Aorta (tissue), 5 donors: ENCODE measurements around the gene KANSL3. TPM values are rescaled to one million over a fixed set of nuclear protein-coding genes. Genes with fewer than 3 reads are reported as not detected.

ENCODE experiments used
- ATAC-seq: fragments of 200-7000 bp; cut with Tn5 transposase; one replicate; pipeline ENCODE4 v1.9.1; 2022; ENCODE audit warnings: moderate library complexity; ENCODE audit not compliant: low FRiP score
- DNase-seq, 2 donors: peaks; one replicate each; pipeline ENCODE4 v3.0.0-alpha.2; 2020
- H3K27ac ChIP-seq, 2 donors: one replicate each; pipeline ENCODE4 v1.5.1; 2013; ENCODE audit warnings: low read length in 2 of 2, mild to moderate bottlenecking in 2 of 2, moderate library complexity in 2 of 2, control low read depth in 1 of 2, inconsistent platforms in 1 of 2, low read depth in 1 of 2
- H3K27me3 ChIP-seq, 2 donors: one replicate each; pipeline ENCODE4 v1.6.1; 2013; ENCODE audit warnings: control low read depth in 1 of 2, low read length in 1 of 2, mild to moderate bottlenecking in 1 of 2, moderate library complexity in 1 of 2; ENCODE audit not compliant: insufficient read depth in 2 of 2, control insufficient read depth in 1 of 2
- H3K36me3 ChIP-seq, 2 donors: one replicate each; pipeline ENCODE4 v1.6.1; 2013; ENCODE audit warnings: control low read depth in 1 of 2, low read length in 1 of 2, mild to moderate bottlenecking in 1 of 2; ENCODE audit not compliant: insufficient read depth in 2 of 2, control insufficient read depth in 1 of 2
- H3K4me1 ChIP-seq, 2 donors: one replicate each; pipeline ENCODE4 v1.6.1; 2013; ENCODE audit warnings: low read length in 2 of 2, control low read depth in 1 of 2, mild to moderate bottlenecking in 1 of 2, moderate library complexity in 1 of 2; ENCODE audit not compliant: insufficient read depth in 2 of 2, control insufficient read depth in 1 of 2
- H3K4me3 ChIP-seq, 2 donors: one replicate each; pipeline ENCODE4 v1.5.1; 2013; ENCODE audit warnings: low read length in 2 of 2, control low read depth in 1 of 2, mild to moderate bottlenecking in 1 of 2
- H3K9me3 ChIP-seq: one replicate; pipeline ENCODE4 v1.6.1; 2013; ENCODE audit warnings: mild to moderate bottlenecking, low read length; ENCODE audit not compliant: control insufficient read depth
- WGBS, 2 donors: extraction: QIAGEN DNeasy Blood & Tissue Kit; methylation state at CpG; one replicate each; pipeline ENCODE4 v1.1.7; 2013; 5-methylcytosine and 5-hydroxymethylcytosine counted together
- intact Hi-C, 2 donors: fragments of 100-400 bp; cut with DNase I; formaldehyde crosslinking; loops; one replicate each; pipeline versions ENCODE4 v1.14.2 to v1.15.0; 2022
- polyA plus RNA-seq, 2 donors: library from polyadenylated mRNA; stranded (reverse); fragments of 200-250 nt; gene quantifications; one replicate each; pipeline ENCODE4 v1.2.3, GENCODE V29; 2013
- total RNA-seq, 2 donors: library from RNA; stranded (reverse); fragmentation: NEBNext Ultra II Directional; extraction: Animal tissue kit (Norgen Biotek cat#: 25700); gene quantifications; one replicate each; pipeline ENCODE4 v1.2.1, GENCODE V29; 2021
- donor health status: healthy with polysubstance abuse.
- donor health status: Bipolar disorder and iron deficiency.
- donor health status: DM: no; HTN: no; CAD: no.
- donor health status: DM: no; HTN: no; CAD: no.
- donor health status: DM: yes; HTN: yes; CAD: no.

Gene KANSL3
- total and polyA plus RNA-seq, 4 donors: 15.4 to 63.0 (median 40.8) TPM

GRCh38 chr2:96604104-96604503 is 34.0 kb downstream of the KANSL3 start:
- Histone ChIP-seq H3K27ac (no peak overlapping the region), H3K4me3 (no peak overlapping the region), H3K4me1 (no peaks in the 10 kb centered on the region), H3K36me3 (peaks cover 11 to 28% of the 10 kb centered on the region in 2 donors), H3K27me3 (no peaks in the 10 kb centered on the region), H3K9me3 (no peaks in the 10 kb centered on the region)
- no peak for DNase-seq
- intact Hi-C loops: no loop called here
- WGBS, 2 donors: 86 to 90% methylated on average over 2 of the region's 2 CpGs
- no peak for ATAC-seq

- Histone ChIP-seq H3K9me3 (no peaks in the 10 kb centered on the region), H3K27ac (no peak overlapping the region), H3K4me1 (no peaks in the 10 kb centered on the region), H3K36me3 (peaks cover 6 to 18% of the 10 kb centered on the region in 2 donors), H3K4me3 (no peak overlapping the region), H3K27me3 (no peaks in the 10 kb centered on the region)
- WGBS, 2 donors: 89 to 94% methylated on average over 2 of the region's 2 CpGs
- ATAC-seq: no peak
- DNase-seq: no peak
- intact Hi-C loops: no loop called here
These were observed 35.7 kb downstream of the KANSL3 start for GRCh38 chr2:96602330-96602823.

- Histone ChIP-seq H3K9me3 (no peaks in the 10 kb centered on the region), H3K4me1 (no peaks in the 10 kb centered on the region), H3K4me3 (no peak overlapping the region), H3K27ac (no peak overlapping the region), H3K27me3 (no peaks in the 10 kb centered on the region), H3K36me3 (peaks cover 3 to 18% of the 10 kb centered on the region in 2 donors)
- intact Hi-C loops: no loop called here
- DNase-seq: no peak
- 89 to 90% methylated on average over 8 of the region's 8 CpGs for WGBS, 2 donors
- ATAC-seq: no peak
These were observed 36.5 kb downstream of the KANSL3 start for GRCh38 chr2:96601382-96602292.

- H3K4me3 ChIP-seq: no peak overlapping the region
These were observed 38.2 kb downstream of the KANSL3 start for GRCh38 chr2:96599941-96600340.

GRCh38 chr2:96596596-96596995 is 41.5 kb downstream of the KANSL3 start:
- H3K36me3 ChIP-seq: peaks cover 9 to 18% of the 10 kb centered on the region in 2 donors
- H3K27ac ChIP-seq: no peak overlapping the region
- no peak overlapping the region for H3K4me3 ChIP-seq
- no peaks in the 10 kb centered on the region for H3K9me3 ChIP-seq
- intact Hi-C loops: no loop called here
- no peaks in the 10 kb centered on the region for H3K4me1 ChIP-seq
- no peaks in the 10 kb centered on the region for H3K27me3 ChIP-seq
- no peak for DNase-seq
- no peak for ATAC-seq

More at GRCh38 chr2:96599941-96600340, 38.2 kb downstream of the KANSL3 start:
- Histone ChIP-seq H3K27ac (no peak overlapping the region), H3K9me3 (no peaks in the 10 kb centered on the region), H3K27me3 (no peaks in the 10 kb centered on the region), H3K4me1 (no peaks in the 10 kb centered on the region), H3K36me3 (peaks cover 5 to 19% of the 10 kb centered on the region in 2 donors)
- no peak for ATAC-seq
- 59% methylated on average over 2 of the region's 2 CpGs for WGBS, 2 donors
- DNase-seq: no peak
- intact Hi-C loops: no loop called here

GRCh38 chr2:96594691-96595152 is 43.4 kb downstream of the KANSL3 start:
- Histone ChIP-seq H3K27me3 (no peaks in the 10 kb centered on the region), H3K9me3 (no peaks in the 10 kb centered on the region), H3K36me3 (peaks cover 9 to 18% of the 10 kb centered on the region in 2 donors), H3K4me3 (no peak overlapping the region), H3K4me1 (no peaks in the 10 kb centered on the region), H3K27ac (no peak overlapping the region)
- ATAC-seq (no peak), DNase-seq (no peak)
- intact Hi-C loops: no loop called here
- 88 to 94% methylated on average over 5 of the region's 5 CpGs for WGBS, 2 donors

GRCh38 chr2:96594282-96594681 is 43.8 kb downstream of the KANSL3 start:
- ATAC-seq: no peak
- H3K36me3 ChIP-seq: peaks cover 9 to 18% of the 10 kb centered on the region in 2 donors
- intact Hi-C loops: no loop called here
- H3K4me1 ChIP-seq: no peaks in the 10 kb centered on the region
- no peaks in the 10 kb centered on the region for H3K9me3 ChIP-seq
- no peak overlapping the region for H3K4me3 ChIP-seq
- no peak overlapping the region for H3K27ac ChIP-seq
- no peak for DNase-seq
- 83 to 90% methylated on average over 3 of the region's 3 CpGs for WGBS, 2 donors
- H3K27me3 ChIP-seq: no peaks in the 10 kb centered on the region

- intact Hi-C loops: no loop called here
- DNase-seq: no peak
- whole genome bisulfite sequencing, 2 donors: 81 to 82% methylated on average over 3 of the region's 3 CpGs
- no peak overlapping the region for H3K4me3 ChIP-seq
- H3K27me3 ChIP-seq: no peaks in the 10 kb centered on the region
- H3K9me3 ChIP-seq: no peaks in the 10 kb centered on the region
- H3K4me1 ChIP-seq: no peaks in the 10 kb centered on the region
- H3K27ac ChIP-seq: no peak overlapping the region
- no peak for ATAC-seq
- H3K36me3 ChIP-seq: peaks cover 9 to 14% of the 10 kb centered on the region in 2 donors
These were observed 46.6 kb downstream of the KANSL3 start for GRCh38 chr2:96591494-96591893.

- WGBS, 2 donors: 66 to 70% methylated on average over 2 of the region's 2 CpGs
- H3K27ac ChIP-seq: no peak overlapping the region
- ATAC-seq (no peak), DNase-seq (no peak)
- H3K4me3 ChIP-seq: no peak overlapping the region
- intact Hi-C loops: no loop called here
- H3K27me3 ChIP-seq: no peaks in the 10 kb centered on the region
- no peaks in the 10 kb centered on the region for H3K4me1 ChIP-seq
- H3K36me3 ChIP-seq: peaks cover 9 to 14% of the 10 kb centered on the region in 2 donors
- no peaks in the 10 kb centered on the region for H3K9me3 ChIP-seq
These were observed 47.1 kb downstream of the KANSL3 start for GRCh38 chr2:96591054-96591453.
